HG03571 (cell line): Measurements from ENCODE around the gene ATP13A4.

Source experiments
- ATAC-seq: cut with Tn5 transposase; IDR thresholded peaks from one replicate; pipeline ENCODE4 v1.9.1; 2021; ENCODE audit not compliant: unreplicated experiment

Gene ATP13A4

GRCh38 chr3:193498215-193498614 is 56.5 kb downstream of the ATP13A4 start:
- ATAC-seq, result no peak

- no peak for ATAC-seq
Observed at GRCh38 chr3:193496658-193497057, 58.0 kb downstream of the ATP13A4 start.

- ATAC-seq, result no peak
Observed at GRCh38 chr3:193491026-193491425, 63.7 kb downstream of the ATP13A4 start.

- no peak for ATAC-seq
Observed at GRCh38 chr3:193490580-193490979, 64.1 kb downstream of the ATP13A4 start.

GRCh38 chr3:193489949-193490348 is 64.7 kb downstream of the ATP13A4 start:
- no peak for ATAC-seq

- ATAC-seq, result no peak
Observed at GRCh38 chr3:193488741-193489140, 66.0 kb downstream of the ATP13A4 start.

GRCh38 chr3:193483988-193484539 is 70.6 kb downstream of the ATP13A4 start:
- no peak for ATAC-seq

GRCh38 chr3:193481436-193481835 is 73.3 kb downstream of the ATP13A4 start:
- no peak for ATAC-seq

GRCh38 chr3:193474446-193474845 is 80.2 kb downstream of the ATP13A4 start:
- no peak for ATAC-seq

GRCh38 chr3:193470710-193471109 is 84.0 kb downstream of the ATP13A4 start:
- no peak for ATAC-seq

- no peak for ATAC-seq
Observed at GRCh38 chr3:193465992-193466608, 88.6 kb downstream of the ATP13A4 start.

GRCh38 chr3:193464889-193465288 is 89.8 kb downstream of the ATP13A4 start:
- no peak for ATAC-seq

- ATAC-seq, result no peak
Observed at GRCh38 chr3:193457526-193457925, 97.2 kb downstream of the ATP13A4 start.

GRCh38 chr3:193452338-193452737 is 102.4 kb downstream of the ATP13A4 start:
- ATAC-seq, result no peak

- no peak for ATAC-seq
Observed at GRCh38 chr3:193451902-193452301, 102.8 kb downstream of the ATP13A4 start.

- no peak for ATAC-seq
Observed at GRCh38 chr3:193446965-193447602, 107.6 kb downstream of the ATP13A4 start.

- ATAC-seq, result no peak
Observed at GRCh38 chr3:193439423-193439822, 115.3 kb downstream of the ATP13A4 start.

GRCh38 chr3:193418576-193419373 is 135.9 kb downstream of the ATP13A4 start:
- no peak for ATAC-seq

- ATAC-seq, result no peak
Observed at GRCh38 chr3:193416629-193417028, 138.1 kb downstream of the ATP13A4 start.

- ATAC-seq, result no peak
Observed at GRCh38 chr3:193407688-193408087, 147.0 kb downstream of the ATP13A4 start.

- no peak for ATAC-seq
Observed at GRCh38 chr3:193407112-193407511, 147.6 kb downstream of the ATP13A4 start.

GRCh38 chr3:193403307-193403706 is 151.4 kb downstream of the ATP13A4 start:
- no peak for ATAC-seq
